Measurements from ENCODE around the gene POLRMT.

DNA sequence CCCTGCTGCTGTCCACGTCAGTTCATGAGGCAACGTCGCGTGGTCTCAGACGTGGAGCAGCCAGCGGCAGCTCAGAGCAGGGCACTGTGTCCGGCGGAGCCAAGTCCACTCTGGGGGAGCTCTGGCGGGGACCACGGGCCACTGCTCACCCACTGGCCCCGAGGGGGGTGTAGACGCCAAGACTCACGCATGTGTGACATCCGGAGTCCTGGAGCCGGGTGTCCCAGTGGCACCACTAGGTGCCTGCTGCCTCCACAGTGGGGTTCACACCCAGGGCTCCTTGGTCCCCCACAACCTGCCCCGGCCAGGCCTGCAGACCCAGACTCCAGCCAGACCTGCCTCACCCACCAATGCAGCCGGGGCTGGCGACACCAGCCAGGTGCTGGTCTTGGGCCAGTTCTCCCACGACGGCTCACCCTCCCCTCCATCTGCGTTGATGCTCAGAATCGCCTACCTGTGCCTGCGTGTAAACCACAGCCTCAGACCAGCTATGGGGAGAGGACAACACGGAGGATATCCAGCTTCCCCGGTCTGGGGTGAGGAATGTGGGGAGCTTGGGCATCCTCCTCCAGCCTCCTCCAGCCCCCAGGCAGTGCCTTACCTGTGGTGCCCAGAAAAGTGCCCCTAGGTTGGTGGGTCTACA lies 49.5 kb upstream of the POLRMT start:
- TF ChIP-seq, protein P1, sequence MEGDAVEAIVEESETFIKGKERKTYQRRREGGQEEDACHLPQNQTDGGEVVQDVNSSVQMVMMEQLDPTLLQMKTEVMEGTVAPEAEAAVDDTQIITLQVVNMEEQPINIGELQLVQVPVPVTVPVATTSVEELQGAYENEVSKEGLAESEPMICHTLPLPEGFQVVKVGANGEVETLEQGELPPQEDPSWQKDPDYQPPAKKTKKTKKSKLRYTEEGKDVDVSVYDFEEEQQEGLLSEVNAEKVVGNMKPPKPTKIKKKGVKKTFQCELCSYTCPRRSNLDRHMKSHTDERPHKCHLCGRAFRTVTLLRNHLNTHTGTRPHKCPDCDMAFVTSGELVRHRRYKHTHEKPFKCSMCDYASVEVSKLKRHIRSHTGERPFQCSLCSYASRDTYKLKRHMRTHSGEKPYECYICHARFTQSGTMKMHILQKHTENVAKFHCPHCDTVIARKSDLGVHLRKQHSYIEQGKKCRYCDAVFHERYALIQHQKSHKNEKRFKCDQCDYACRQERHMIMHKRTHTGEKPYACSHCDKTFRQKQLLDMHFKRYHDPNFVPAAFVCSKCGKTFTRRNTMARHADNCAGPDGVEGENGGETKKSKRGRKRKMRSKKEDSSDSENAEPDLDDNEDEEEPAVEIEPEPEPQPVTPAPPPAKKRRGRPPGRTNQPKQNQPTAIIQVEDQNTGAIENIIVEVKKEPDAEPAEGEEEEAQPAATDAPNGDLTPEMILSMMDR (IDR thresholded peaks at IDR 0.05; ENCODE audit: poor library complexity): no peak
- TF ChIP-seq EZH2 (IDR thresholded peaks at IDR 0.05; ENCODE audit: borderline replicate concordance): no peak

Measured in hepatocyte (in vitro differentiated cells).